ENCODE data around the gene DEPDC5. TPM values are rescaled to one million over a fixed set of nuclear protein-coding genes. Genes with fewer than 3 reads are reported as not detected.

DEPDC5 gene
- total and polyA plus RNA-seq, 2 of the 8 experiments (the other 6 are each of a cell fraction or from before 2014, with no cell fraction given), result 18.3 to 26.5 TPM

GRCh38 chr22:31829505-31829904, 75.7 kb downstream of the DEPDC5 start:
- Histone ChIP-seq H4K20me1 (replicated peaks in 1 of 2; ENCODE audit: control insufficient read depth in 1 of 2, insufficient read depth in 2 of 2, low read length in 2 of 2) (no peaks in the 10 kb centered on the region), H3K9me3 (ENCODE audit: insufficient read depth in 2 of 2, low read depth in 1 of 2, low read length in 1 of 2) (no peaks in the 10 kb centered on the region), H3K79me2 (ENCODE audit: control insufficient read depth in 1 of 2, insufficient read depth in 2 of 2, low read length in 2 of 2) (no peaks in the 10 kb centered on the region), H3K4me1 (replicated peaks in 1 of 4; ENCODE audit: control insufficient read depth in 3 of 4, insufficient read depth in 4 of 4, low read length in 3 of 4) (no peaks in the 10 kb centered on the region), H2BK20ac (ENCODE audit: low read length) (no peak overlapping the region), H4K5ac (ENCODE audit: insufficient read length, low read depth, low read length) (no peak overlapping the region), H3K9ac (replicated peaks in 1 of 4; ENCODE audit: extremely low read depth in 1 of 4, low read depth in 3 of 4, low read length in 3 of 4) (no peak overlapping the region), H3K23ac (ENCODE audit: insufficient read length) (no peak overlapping the region), H2AK5ac (ENCODE audit: low read depth, low read length) (no peak overlapping the region), H3K4me3 (ENCODE audit: extremely low read depth in 1 of 4, insufficient read depth in 2 of 4, low read depth in 3 of 4, low read length in 4 of 4) (no peak overlapping the region), H3K23me2 (ENCODE audit: low read depth, low read length) (no peaks in the 10 kb centered on the region), H2BK12ac (ENCODE audit: low read depth, low read length) (no peak overlapping the region), H2AFZ (ENCODE audit: low read length) (no peak overlapping the region), H3K18ac (ENCODE audit: extremely low read depth, low read length) (no peak overlapping the region), H3K27ac (ENCODE audit: low read depth, low read length) (no peak overlapping the region), H3K56ac (replicated peaks; ENCODE audit: insufficient read length, low read depth, low read length) (no peak overlapping the region), H3K79me1 (ENCODE audit: low read depth, low read length) (no peaks in the 10 kb centered on the region), H4K8ac (ENCODE audit: extremely low read depth, insufficient read depth, low read length) (no peak overlapping the region), H4K91ac (replicated peaks; ENCODE audit: insufficient read length, low read length) (no peak overlapping the region), H3K27me3 (replicated peaks in 1 of 4; ENCODE audit: control insufficient read depth in 3 of 4, extremely low read depth in 1 of 4, insufficient read depth in 3 of 4, low read length in 3 of 4) (no peaks in the 10 kb centered on the region), H3K4me2 (ENCODE audit: insufficient read depth in 1 of 2, low read depth in 2 of 2, low read length in 2 of 2) (no peak overlapping the region), H3K14ac (ENCODE audit: insufficient read length) (no peak overlapping the region), H3K36me3 (ENCODE audit: control insufficient read depth in 2 of 4, insufficient read depth in 4 of 4, low read length in 3 of 4) (peaks cover 0 to 6% (median 4%) of the 10 kb centered on the region in 4 experiments; a peak in 3 of 8 replicates), H3K4ac (replicated peaks; ENCODE audit: insufficient read length, low read depth, low read length) (no peak overlapping the region), H2BK5ac (ENCODE audit: low read depth, low read length) (no peak overlapping the region), H2BK120ac (replicated peaks; ENCODE audit: low read depth, low read length) (no peak overlapping the region), H2BK15ac (ENCODE audit: low read length) (no peak overlapping the region)
- no peak for TF ChIP-seq NRF1 (IDR thresholded peaks at IDR 0.05; ENCODE audit: low read depth, low read length)
- no peak for TF ChIP-seq ZNF274 (IDR thresholded peaks at IDR 0.05; ENCODE audit: borderline replicate concordance, extremely low read depth, low read length)
- TF ChIP-seq POU5F1 (IDR thresholded peaks at IDR 0.05; ENCODE audit: low read depth, low read length), result no peak
- TF ChIP-seq RAD21 (IDR thresholded peaks at IDR 0.05 in 1 of 2, conservative IDR thresholded peaks at IDR 0.05 in 1 of 2; ENCODE audit: low read depth in 2 of 2, low read length in 2 of 2), result no peak
- no peak for TF ChIP-seq MAX (IDR thresholded peaks at IDR 0.05)
- no peak for TF ChIP-seq SP1 (IDR thresholded peaks at IDR 0.05; ENCODE audit: low read depth, low read length)
- TF ChIP-seq SP2 (IDR thresholded peaks at IDR 0.05; ENCODE audit: low read length), result no peak
- TF ChIP-seq USF2 (IDR thresholded peaks at IDR 0.05; ENCODE audit: low read length), result no peak
- no peak for TF ChIP-seq EGR1 (IDR thresholded peaks at IDR 0.05; ENCODE audit: borderline replicate concordance, low read depth, low read length)
- TF ChIP-seq SRF (IDR thresholded peaks at IDR 0.05; ENCODE audit: low read depth, low read length), result no peak
- TF ChIP-seq CBX8 (IDR thresholded peaks at IDR 0.05; ENCODE audit: borderline replicate concordance, low read depth, low read length), result no peak
- TF ChIP-seq SIN3A (conservative IDR thresholded peaks at IDR 0.05 in 1 of 2, IDR thresholded peaks at IDR 0.05 in 1 of 2; ENCODE audit: low read depth in 1 of 2, low read length in 2 of 2), result no peak
- POLR2A ChIA-PET (ENCODE audit: partially characterized antibody), result no interaction called here
- CTCF ChIA-PET (ENCODE audit: partially characterized antibody), result interaction anchor here (0.7 to 1.6 kb wide), 2 partner anchors 15 to 128 kb away, joined by 3 to 5 read pairs; no protein-coding TSS in a partner anchor
- FAIRE-seq, result no peak
- no peak for DNase-seq (ENCODE audit: low read depth in 1 of 2, low spot score in 2 of 2)
- 100% methylated on average over 1 of the region's 1 CpG; no CpG with 5 or more reads in 1 of the 2 experiments for WGBS, 2 experiments (ENCODE audit: extremely low coverage in 1 of 2, insufficient coverage in 1 of 2, insufficient read length in 1 of 2, insufficient replicate concordance in 2 of 2, low coverage in 1 of 2, low lambda C conversion rate in 2 of 2, missing lambda C conversion rate in 1 of 2)
